Ishikawa (cell line): ENCODE results near the gene SUSD2.

ENCODE experiments used
- EGR1 ChIP-seq: IDR thresholded peaks from 2 replicates; pipeline ENCODE4 v1.6.1; 2012
- TAF1 ChIP-seq: IDR thresholded peaks from 2 replicates; pipeline ENCODE4 v1.6.1; 2012; ENCODE audit warnings: low read depth, mild to moderate bottlenecking
- YY1 ChIP-seq: IDR thresholded peaks from 2 replicates; pipeline ENCODE4 v1.6.1; 2012; ENCODE audit warnings: low read depth
- TF ChIP-seq, protein P1 (sequence below): IDR thresholded peaks from 2 replicates; pipeline ENCODE4 v1.6.1; 2012

- TF ChIP-seq EGR1, result no peak
- no peak for TF ChIP-seq YY1
- TF ChIP-seq, protein P1, sequence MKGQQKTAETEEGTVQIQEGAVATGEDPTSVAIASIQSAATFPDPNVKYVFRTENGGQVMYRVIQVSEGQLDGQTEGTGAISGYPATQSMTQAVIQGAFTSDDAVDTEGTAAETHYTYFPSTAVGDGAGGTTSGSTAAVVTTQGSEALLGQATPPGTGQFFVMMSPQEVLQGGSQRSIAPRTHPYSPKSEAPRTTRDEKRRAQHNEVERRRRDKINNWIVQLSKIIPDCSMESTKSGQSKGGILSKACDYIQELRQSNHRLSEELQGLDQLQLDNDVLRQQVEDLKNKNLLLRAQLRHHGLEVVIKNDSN, result no peak
- TF ChIP-seq TAF1, result no peak
Measured at GRCh38 chr22:24145446-24146193, 35.7 kb upstream of the SUSD2 start.
